ENCODE measurements around the gene AZGP1.
A peak's percentile ranks its signal among the peaks of the same experiment; 100 is the strongest.
"Not testable (repeated sequence)": the region's sequence is repeated elsewhere in the genome, so short reads cannot be mapped to it uniquely, and the experiment has no call there.

AZGP1 gene

DNA sequence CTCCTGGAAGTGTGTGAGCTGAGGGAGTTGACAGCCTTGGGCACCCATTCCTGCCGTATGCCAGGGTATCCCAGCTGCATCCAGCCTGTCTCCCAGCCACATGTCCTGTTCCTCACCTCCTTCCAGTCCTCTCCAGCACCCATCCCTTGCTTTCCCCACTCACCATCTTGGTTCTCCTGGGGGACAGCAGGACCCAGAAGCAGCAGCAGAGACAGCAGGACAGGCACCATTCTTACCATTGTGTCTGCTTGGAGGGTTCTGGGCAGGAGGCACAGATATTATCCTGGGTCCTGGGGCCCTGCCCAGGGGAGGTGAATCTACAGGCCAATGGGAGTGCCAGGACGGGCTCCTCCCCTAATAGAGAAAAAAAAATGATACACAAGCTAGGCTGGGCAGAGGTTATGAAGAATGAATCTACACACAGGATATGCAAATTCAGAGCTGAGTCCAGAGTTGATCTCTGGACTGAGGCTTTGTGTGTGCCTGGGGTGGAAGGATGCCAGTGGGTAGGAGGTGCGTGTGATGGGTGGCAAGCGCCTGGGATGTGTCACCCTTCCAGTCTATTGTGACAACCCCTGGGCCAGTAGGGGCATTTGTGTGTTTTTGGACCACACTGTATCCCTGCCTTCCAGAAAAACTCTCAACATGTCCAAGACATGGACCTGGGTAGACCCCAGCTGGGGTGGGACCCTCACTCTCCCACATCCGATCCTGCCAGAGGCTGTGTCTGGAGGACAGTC is at the start of gene AZGP1:
Gene AZGP1, minus strand, starts transcription at position 250 of the 740 bp plus-strand sequence. Its CDS starts 11 bp downstream, at position 239.
- DNase-seq (ENCODE audit: low read depth, low spot score) = no peak

DNA sequence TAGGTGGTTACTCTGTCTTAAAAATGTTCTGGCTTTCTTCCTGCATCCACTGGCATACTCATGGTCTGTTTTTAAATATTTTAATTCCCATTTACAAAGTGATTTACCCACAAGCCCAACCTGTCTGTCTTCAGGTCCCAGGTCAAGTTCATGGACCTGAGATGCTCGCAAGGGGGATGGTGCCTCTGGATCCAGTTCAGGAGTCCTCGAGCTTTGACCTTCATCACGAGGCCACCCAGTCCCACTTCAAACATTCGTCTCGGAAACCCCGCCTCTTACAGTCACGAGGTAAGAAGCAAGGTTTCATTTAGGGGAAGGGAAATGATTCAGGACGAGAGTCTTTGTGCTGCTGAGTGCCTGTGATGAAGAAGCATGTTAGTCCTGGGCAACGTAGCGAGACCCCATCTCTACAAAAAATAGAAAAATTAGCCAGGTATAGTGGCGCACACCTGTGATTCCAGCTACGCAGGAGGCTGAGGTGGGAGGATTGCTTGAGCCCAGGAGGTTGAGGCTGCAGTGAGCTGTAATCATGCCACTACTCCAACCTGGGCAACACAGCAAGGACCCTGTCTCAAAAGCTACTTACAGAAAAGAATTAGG is 48.3 kb upstream of the AZGP1 start:
- no peak for DNase-seq (ENCODE audit: low read depth, low spot score)

DNA sequence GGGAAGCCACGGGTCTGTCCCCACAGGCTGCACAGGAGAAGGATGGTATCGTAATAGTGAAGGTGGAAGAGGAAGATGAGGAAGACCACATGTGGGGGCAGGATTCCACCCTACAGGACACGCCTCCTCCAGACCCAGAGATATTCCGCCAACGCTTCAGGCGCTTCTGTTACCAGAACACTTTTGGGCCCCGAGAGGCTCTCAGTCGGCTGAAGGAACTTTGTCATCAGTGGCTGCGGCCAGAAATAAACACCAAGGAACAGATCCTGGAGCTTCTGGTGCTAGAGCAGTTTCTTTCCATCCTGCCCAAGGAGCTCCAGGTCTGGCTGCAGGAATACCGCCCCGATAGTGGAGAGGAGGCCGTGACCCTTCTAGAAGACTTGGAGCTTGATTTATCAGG is 47.7 kb upstream of the AZGP1 start:
- no peak for DNase-seq (ENCODE audit: low read depth, low spot score)

DNA sequence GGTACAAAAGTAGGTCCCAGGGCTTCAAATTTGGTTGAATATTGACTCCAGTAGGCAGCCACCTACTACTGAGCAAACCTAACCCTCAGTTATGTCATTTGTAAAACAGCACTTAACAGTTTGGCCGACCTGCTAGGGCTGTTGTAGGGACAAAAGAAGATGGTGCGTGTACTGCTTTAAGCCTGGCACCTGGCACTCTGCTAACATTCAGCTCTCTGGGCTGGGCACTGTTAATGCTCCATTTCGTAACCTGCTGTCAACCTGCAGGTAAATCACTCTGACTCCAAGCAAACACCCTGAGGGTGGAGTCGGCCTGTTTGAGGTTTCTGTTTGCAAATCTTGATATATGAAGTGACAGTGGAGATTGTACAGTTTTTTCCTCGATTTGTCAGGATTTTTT is 46.8 kb upstream of the AZGP1 start:
- DNase-seq (ENCODE audit: low read depth, low spot score) = no peak

DNA sequence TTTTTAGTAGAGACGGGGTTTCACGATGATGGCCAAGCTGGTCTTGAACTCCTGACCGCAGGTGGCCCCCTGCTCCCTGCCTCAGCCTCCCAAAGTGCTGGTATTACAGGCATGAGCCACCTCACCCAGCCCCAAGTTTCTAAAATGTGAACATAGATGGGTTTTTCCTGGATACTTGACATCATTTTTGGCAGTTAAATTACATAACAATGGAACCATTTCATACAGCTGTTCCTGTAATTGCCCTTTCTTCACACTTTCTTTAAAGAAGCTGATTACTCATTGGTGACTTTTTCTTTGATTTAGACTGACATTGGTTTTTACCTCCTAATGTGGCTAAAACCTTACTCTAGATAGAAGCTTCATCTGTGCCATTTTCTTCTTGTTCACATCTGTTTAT is 45.5 kb upstream of the AZGP1 start:
- no peak for DNase-seq (ENCODE audit: low read depth, low spot score)

DNA sequence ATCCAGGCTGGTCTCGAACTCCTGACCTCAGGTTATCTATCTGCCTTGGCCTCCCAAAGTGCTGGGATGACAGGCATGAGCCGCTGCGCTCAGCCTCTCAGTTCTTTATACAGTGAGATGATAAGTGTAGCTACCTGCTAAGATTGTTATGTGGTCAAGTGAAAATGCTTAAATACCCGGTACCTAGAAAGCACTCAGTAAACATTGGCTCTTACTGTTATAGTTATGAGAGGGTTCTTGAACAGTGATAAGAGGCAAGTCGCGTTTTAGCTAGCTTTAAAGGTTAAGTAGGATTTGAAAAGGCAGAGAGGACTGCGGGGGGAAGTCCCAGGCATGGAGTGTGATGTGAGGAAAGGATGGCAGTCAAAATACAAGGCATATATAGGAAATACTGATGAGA is 44.1 kb upstream of the AZGP1 start:
- DNase-seq (ENCODE audit: low read depth, low spot score) = no peak

DNA sequence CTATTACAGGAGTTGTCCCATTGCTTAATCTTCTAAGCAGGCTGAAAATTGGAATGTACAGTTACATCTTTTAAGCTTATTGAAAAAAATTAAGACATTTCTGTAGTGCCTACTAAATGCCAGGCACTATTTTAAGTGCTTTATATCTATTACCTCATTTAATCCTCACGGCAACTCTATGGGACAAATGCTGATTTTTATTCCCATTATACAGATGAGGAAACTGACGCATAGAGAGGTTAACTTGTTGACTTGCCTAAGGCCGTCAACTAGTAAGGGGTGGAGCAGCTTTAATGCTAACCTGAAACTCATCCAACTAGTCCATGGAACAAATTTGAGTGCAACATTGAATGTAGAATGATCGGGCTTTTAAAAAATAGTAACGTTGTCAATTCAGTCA is 42.0 kb upstream of the AZGP1 start:
- DNase-seq (ENCODE audit: low read depth, low spot score) = no peak

DNA sequence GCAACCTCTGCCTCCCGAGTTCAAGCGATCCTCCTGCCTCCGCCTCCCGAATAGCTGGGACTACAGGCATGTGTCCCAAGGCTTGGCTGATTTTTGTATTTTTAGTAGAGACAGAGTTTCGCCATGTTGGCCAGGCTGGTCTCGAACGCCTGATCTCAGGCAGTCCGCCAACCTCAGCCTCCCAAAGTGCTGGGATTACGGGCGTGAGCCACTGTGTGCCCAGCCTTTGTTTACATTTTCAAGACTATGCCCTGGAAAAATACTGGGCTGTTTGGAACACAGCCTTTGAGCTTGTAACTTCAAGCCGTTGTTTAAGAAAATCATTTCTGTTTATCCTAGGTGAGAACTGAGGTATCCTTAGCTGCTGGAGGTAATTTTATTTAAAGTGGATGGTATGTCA is 41.5 kb upstream of the AZGP1 start:
- DNase-seq (ENCODE audit: low read depth, low spot score) = no peak

DNA sequence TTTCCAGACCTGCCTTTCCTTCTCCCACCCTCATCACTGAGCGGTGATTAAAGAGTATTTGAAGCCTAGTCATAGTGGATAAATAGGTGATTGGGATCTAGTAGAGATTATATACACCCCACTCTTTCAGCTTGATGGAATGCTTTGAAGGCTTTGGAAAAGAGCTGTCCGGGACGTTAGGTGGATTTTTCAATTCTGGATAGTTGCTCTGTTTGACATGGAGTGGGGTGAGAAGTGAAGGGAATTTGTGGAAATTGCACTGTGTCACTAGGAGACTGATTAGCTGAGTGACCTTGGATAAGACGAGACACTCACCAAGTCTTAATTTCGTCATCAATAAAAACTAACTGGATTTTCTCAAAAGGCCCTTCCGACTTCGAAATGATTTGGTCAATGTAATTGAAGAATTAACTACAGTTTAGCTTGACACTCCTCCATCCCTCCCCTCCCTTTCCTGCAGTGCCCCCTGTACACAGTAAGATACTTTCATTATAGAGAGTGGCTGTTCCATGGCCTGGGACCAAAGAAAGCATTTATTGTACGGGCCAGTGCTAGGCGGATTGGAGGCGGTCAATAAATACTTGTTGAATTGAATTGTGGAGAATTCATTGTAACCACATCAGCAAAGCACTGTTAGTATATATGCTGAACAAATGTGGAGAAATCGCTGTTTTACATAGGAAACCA is 40.5 kb upstream of the AZGP1 start:
- no peak for DNase-seq (ENCODE audit: low read depth, low spot score)

DNA sequence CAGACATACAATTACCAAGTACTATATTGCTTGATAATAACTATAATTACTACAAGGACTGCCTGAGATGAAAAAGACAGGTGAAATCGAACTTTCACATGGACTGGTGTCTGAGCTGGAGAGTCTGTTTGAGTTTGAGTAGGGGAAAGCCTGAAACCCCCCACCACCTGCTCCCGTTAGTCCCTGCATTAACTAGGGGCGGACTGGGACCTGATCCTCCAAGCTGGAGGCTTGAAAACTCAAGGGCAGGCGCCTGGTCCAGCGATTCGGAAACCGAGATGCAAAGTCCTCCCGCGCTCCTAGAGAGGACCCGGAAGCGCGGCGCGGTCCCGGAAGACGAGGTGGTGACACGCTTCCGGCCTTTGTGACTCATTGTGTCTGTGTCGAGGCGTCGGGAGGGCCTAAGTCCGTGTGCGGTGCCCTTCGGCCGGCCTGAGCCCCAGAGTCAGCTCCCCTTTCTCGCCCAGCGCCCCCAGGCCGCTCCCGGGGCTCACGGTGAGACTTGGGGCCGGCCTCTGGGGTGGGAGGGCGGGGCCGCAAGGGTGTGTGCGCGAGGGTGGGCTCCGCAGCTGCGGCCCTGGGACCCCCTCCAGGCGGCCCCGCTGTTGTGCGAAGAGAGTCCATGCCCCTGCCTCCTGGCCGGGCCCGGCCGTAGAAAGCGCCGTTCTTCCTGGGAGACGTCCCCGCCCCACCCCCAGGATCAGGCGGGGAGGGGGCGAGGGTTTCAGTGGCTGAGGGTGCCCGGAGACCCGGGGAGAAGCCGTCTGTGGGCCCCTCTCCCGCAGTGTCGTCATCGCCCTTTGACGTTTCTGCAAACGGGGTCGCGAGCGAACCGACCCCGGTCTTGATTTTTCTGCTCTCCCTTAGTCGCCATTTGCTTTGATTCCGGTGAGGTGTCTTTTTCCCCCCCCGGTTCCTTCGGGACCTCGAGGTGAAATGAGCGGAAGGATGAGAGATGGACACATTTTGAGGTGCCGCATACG is 39.7 kb upstream of the AZGP1 start, which contains the start of gene ZKSCAN1:
Gene ZKSCAN1, plus strand, starts transcription at position 365 of the 983 bp plus-strand sequence. CDS start 7,911 bp downstream, outside the sequence.
- peak; percentile 77 for DNase-seq (ENCODE audit: low read depth, low spot score)

DNA sequence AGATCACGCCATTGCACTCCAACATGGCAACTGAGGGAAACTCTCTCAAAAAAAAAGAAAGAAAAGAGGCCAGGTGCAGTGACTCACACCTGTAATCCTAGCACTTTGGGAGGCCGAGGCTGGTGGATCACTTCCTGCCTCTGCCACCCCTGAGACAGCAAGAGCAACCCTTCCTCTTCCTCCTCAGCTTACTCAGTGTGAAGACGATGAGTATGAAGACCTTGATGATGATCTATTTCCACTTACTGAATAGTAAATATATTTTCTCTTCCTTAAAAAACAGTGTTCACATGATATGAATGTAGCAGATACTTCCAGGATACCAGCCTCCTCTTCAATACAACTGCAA is 37.5 kb upstream of the AZGP1 start:
- DNase-seq (ENCODE audit: low read depth, low spot score) = no peak

DNA sequence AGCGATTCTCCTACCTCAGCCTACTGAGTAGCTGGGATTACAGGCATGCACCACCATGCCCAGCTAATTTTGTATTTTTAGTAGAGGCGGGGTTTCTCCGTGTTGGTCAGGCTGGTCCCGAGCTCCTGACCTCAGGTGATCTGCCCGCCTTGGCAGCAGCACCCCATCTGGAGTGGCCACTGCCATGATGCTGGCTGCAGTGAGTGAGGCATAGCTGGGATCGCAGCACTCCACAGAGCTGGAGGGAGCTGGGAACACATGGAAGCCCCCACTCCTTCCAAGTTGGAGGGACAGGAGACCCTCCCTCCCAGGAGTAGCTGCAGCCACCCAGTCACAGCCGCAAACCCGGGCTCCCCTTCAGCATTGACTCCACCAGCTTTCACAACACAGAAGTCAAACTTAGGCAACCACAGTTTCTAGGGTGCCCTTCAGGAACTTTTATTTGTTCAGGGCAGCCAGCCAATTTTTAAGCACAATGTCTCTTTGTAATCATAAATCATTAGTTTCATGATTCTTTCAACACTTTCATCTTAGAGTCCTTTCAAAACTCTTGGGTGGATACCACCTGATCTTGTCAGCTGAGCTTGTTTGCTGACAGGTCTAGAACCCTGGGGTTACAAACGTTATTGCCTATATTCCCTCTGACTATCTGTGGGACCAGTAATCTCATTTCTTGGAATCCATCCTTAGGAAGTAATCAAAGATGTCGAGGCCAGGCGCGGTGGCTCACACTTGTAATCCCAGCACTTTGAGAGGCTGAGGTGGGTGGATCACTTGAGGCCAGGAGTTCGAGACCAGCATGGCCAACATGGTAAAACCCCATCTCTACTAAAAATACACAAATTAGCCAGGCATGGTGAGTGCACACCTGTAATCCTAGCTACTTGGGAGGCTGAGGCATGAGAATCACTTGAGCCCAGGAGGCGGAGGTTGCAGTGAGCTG is 36.8 kb upstream of the AZGP1 start:
- DNase-seq (ENCODE audit: low read depth, low spot score) = not testable (repeated sequence)

DNA sequence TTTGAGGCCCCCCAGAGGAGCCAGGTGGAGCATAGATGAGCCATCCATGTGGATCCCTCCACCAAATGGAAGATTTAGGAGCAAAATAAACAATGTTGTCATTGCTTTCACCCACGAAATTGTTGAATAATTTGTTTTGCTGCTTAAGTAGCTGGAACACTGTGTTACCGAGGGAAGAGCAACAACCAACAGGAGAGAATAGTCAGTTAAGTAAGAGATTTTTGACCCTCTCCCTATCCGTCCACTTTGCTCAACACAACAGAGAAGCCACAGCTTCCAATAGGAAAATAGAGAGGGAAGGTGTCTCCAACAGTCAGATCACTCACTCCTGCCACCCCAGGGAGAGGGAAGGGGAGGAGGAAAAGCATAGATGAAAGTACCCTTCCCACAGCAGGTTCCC is 35.7 kb upstream of the AZGP1 start:
- DNase-seq (ENCODE audit: low read depth, low spot score) = no peak

DNA sequence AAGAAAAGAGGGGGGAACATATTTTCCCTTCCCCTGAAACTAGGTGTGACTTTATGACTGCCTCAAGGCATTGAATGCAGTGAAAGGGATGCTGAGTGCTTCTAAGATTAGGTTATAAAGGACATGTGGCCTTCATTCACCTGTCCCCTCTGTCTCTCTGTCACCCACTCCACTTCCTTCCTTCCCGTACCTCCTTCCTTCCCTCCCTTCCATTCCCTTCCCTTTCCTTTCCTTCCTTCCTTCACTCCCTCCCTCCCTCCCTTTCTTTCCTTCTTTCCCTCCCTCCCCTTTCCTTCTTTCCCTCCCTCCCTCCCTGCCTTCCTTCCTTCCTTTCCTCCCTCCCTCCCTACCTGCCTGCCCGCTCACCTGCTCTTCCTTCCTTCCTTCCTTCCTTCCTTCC is 35.1 kb upstream of the AZGP1 start:
- DNase-seq (ENCODE audit: low read depth, low spot score) = no peak

DNA sequence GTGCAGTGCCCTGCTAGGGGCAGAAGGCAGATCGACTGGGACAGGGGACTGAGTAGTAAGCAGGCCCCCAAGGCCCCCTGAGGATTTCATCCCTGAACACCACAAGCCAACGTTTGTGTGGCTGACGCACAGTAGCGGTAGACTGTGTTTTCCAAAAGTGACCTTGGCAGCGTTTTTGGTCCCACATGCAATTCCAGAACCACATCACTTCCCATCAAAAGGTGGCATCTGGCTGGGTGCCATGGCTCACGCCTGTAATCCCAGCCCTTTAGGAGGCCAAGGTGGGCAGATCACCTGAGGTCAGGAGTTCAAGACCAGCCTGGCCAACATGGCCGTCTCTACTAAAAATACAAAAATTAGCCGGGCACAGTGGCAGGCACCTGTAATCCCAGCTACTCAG is 34.1 kb upstream of the AZGP1 start:
- not testable (repeated sequence) for DNase-seq (ENCODE audit: low read depth, low spot score)

DNA sequence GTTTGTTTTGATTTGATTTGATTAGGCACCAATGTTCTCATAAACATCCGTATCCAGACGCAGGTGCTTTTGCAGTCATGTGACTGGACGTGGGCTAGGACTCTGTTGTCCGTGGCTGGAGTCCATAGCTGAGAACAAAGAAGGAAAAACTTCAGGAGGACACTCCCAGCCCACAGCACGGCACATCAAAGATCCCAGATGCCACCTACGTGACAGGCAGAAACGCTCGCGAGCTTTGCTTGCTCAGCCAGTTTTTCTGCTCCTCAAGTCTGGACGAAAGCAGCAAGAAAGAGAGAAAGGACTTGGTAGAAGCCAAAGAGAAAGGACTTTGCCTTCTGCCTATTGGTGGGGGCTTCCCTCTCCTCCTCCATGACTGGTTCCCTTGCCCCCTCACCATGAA is 32.7 kb upstream of the AZGP1 start:
- no peak for DNase-seq (ENCODE audit: low read depth, low spot score)

DNA sequence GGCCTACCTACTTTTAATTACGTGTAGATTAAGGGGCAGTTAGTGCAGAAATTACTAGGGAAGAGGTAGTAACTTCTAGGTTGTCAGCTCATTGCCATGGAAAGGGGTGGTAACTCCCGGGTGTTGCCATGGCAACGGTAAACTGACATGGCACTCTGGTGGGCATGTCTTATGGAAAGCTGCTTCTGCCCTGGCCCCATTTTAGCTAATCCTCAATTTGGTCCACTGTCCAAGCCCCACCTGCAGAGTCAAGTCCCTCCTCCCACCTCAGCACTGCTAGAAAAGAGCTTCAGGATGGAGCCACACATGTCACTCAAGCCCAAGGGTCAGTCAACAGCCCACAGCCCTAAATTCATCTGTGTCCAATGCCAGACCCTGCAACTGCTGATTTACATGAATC is 32.1 kb upstream of the AZGP1 start:
- no peak for DNase-seq (ENCODE audit: low read depth, low spot score)

DNA sequence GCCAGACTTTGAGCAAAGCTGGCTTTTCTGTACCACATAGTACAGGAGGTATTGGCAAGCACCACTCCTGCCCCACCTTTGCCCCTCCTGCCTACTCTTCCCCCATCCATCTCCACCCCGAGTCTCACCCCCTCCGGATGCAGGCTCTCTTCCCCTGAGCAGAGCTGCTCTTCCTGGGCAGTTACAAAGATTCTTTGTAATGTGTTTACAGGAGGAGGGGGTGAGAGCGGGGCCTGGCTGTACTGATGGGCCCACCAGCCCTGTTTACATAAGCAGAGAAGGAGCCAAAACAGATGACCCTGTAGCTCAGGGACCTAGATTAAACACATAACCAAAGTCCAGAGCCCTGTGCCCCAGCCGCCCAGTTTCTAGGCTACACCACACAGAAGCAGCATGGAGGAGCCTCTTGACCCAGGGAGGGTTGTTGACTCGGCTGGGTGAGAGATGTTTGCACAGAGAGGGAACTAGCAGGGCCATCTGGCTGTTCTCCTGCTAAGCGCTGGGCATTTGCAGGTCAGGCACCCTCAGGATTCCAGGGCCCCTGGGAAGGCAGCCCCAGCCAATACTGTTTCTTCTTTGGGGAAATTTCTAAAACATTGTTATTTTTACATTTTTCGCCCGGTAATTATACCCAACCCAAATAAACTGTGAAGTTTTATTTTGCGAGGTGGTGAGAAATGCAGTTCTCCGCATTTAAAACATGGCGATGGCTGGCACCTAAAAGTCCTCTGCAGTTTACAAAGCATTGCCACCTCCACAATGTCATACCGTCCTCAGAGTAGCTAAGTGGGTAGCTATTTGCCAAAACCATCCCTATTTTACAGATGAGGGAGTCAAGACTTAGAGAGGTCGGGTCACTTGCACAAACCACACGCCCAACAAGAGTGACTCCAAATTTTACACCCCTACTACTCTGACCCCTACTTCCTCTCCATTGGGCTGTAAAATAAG is 28.2 kb upstream of the AZGP1 start:
- no peak for DNase-seq (ENCODE audit: low read depth, low spot score)

DNA sequence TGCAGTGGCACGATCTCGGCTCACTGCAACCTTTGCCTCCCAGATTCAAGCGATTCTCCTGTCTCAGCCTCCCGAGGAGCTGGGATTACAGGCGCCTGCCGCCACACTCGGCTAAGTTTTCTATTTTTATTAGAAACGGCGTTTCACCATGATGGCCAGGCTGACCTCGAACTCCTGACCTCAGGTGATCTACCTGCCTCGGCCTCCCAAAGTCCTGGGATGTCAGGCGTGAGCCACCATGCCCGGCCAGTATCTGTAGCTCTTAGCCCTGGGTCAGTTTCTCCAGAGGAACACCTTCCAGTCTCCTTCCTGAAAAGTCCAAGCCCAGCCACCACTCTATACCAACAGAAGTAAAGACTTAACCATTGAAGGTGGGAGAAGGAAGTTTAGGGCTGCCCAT is 24.4 kb upstream of the AZGP1 start:
- DNase-seq (ENCODE audit: low read depth, low spot score) = no peak

All from activated CD4-positive, CD25-positive, alpha-beta regulatory T cell treated with anti-CD3 and anti-CD28 coated beads, Interleukin-2, amount 50 U/mL, for 16 hours (primary cell).